DOHH2 (cell line): ENCODE measurements around the gene LINGO1.

Experiments used
- H3F3A ChIP-seq: fragments of 200-600 bp; sonication (generic), shearing (Covaris generic); 2 replicates; pipeline ENCODE4 v1.6.0; 2016; ENCODE audit warnings: antibody characterized with exemption, mild to moderate bottlenecking; ENCODE audit not compliant: control insufficient read depth, insufficient read depth
- H3K27ac ChIP-seq: fragments of 200-600 bp; sonication (generic); 2 replicates; pipeline ENCODE4 v1.5.1; 2014; ENCODE audit warnings: low read depth, mild to moderate bottlenecking, low read length, moderate library complexity
- H3K27me3 ChIP-seq: fragments of 200-600 bp; sonication (generic); 2 replicates; pipeline ENCODE4 v1.6.1; 2014; ENCODE audit warnings: mild to moderate bottlenecking, low read length, mixed read lengths; ENCODE audit not compliant: control insufficient read depth
- H3K36me3 ChIP-seq: fragments of 200-600 bp; sonication (generic); 2 replicates; pipeline ENCODE4 v1.6.1; 2014; ENCODE audit warnings: mild to moderate bottlenecking, low read length, moderate library complexity, mixed read lengths; ENCODE audit not compliant: control insufficient read depth
- H3K4me1 ChIP-seq: fragments of 200-600 bp; sonication (generic); 2 replicates; pipeline ENCODE4 v1.6.1; 2014; ENCODE audit warnings: mild to moderate bottlenecking, low read length, mixed read lengths; ENCODE audit not compliant: control insufficient read depth
- H3K4me2 ChIP-seq: fragments of 200-600 bp; sonication (generic); 2 replicates; pipeline ENCODE4 v1.6.0; 2014; ENCODE audit warnings: mild to moderate bottlenecking, low read length, moderate library complexity
- H3K4me3 ChIP-seq: fragments of 200-600 bp; sonication (generic); 2 replicates; pipeline ENCODE4 v1.5.1; 2014; ENCODE audit warnings: mild to moderate bottlenecking, low read length, mixed read lengths
- H3K79me2 ChIP-seq: fragments of 200-600 bp; sonication (generic); 2 replicates; pipeline ENCODE4 v1.6.1; 2014; ENCODE audit warnings: mild to moderate bottlenecking, low read length, mixed read lengths; ENCODE audit not compliant: control insufficient read depth
- H3K9me2 ChIP-seq: fragments of 200-600 bp; sonication (generic); replicated peaks from 2 replicates; pipeline ENCODE4 v1.6.1; 2014; ENCODE audit warnings: mild to moderate bottlenecking, low read length, mixed read lengths; ENCODE audit not compliant: control insufficient read depth
- H3K9me3 ChIP-seq: fragments of 200-600 bp; sonication (generic); 2 replicates; pipeline ENCODE4 v1.6.1; 2014; ENCODE audit warnings: antibody characterized with exemption, low read length, mixed read lengths; ENCODE audit not compliant: control insufficient read depth, insufficient read depth
- H4K20me1 ChIP-seq: fragments of 200-600 bp; sonication (generic); 2 replicates; pipeline ENCODE4 v1.6.0; 2014; ENCODE audit warnings: low read depth, mild to moderate bottlenecking, antibody characterized with exemption, low read length, moderate library complexity; ENCODE audit not compliant: control insufficient read depth, insufficient read depth
- CTCF ChIP-seq: fragments of 200-600 bp; sonication (generic); IDR thresholded peaks from one replicate; pipeline ENCODE4 v1.5.1; 2014; ENCODE audit warnings: antibody characterized with exemption, mild to moderate bottlenecking, low read depth, low read length; ENCODE audit not compliant: poor library complexity, severe bottlenecking
- EZH2phosphoT487 ChIP-seq: fragments of 200-600 bp; sonication (generic); IDR thresholded peaks from 2 replicates; pipeline ENCODE4 v1.6.1; 2017; ENCODE audit warnings: borderline replicate concordance, mild to moderate bottlenecking, antibody characterized with exemption, low read length, moderate library complexity, mixed read lengths

The LINGO1 gene

GRCh38 chr15:77573802-77574201 lies 58.9 kb downstream of the LINGO1 start:
- Histone ChIP-seq H3K27me3 (no peaks in the 10 kb centered on the region), H3K4me1 (no peaks in the 10 kb centered on the region), H3K79me2 (no peaks in the 10 kb centered on the region), H3K9me3 (no peaks in the 10 kb centered on the region), H3K4me3 (no peak overlapping the region), H4K20me1 (no peaks in the 10 kb centered on the region), H3K27ac (no peak overlapping the region), H3K9me2 (no peaks in the 10 kb centered on the region), H3F3A (no peaks in the 10 kb centered on the region), H3K4me2 (no peak overlapping the region), H3K36me3 (no peaks in the 10 kb centered on the region)
- no peak for TF ChIP-seq CTCF
- TF ChIP-seq EZH2phosphoT487, result no peak

GRCh38 chr15:77572186-77572585 lies 60.5 kb downstream of the LINGO1 start:
- Histone ChIP-seq H3K27ac (no peak overlapping the region), H3F3A (no peaks in the 10 kb centered on the region), H3K4me1 (no peaks in the 10 kb centered on the region), H3K9me3 (no peaks in the 10 kb centered on the region), H4K20me1 (no peaks in the 10 kb centered on the region), H3K4me3 (no peak overlapping the region), H3K27me3 (no peaks in the 10 kb centered on the region), H3K4me2 (no peak overlapping the region), H3K79me2 (no peaks in the 10 kb centered on the region), H3K9me2 (no peaks in the 10 kb centered on the region), H3K36me3 (no peaks in the 10 kb centered on the region)
- no peak for TF ChIP-seq CTCF

- H3K4me2 ChIP-seq, result no peak overlapping the region
- no peaks in the 10 kb centered on the region for H3K36me3 ChIP-seq
- H4K20me1 ChIP-seq, result no peaks in the 10 kb centered on the region
- TF ChIP-seq CTCF (no peak), EZH2phosphoT487 (no peak)
- no peaks in the 10 kb centered on the region for H3K79me2 ChIP-seq
- H3K9me2 ChIP-seq, result no peaks in the 10 kb centered on the region
- no peak overlapping the region for H3K4me3 ChIP-seq
- no peaks in the 10 kb centered on the region for H3F3A ChIP-seq
- no peaks in the 10 kb centered on the region for H3K9me3 ChIP-seq
- H3K27me3 ChIP-seq, result no peaks in the 10 kb centered on the region
- H3K4me1 ChIP-seq, result no peaks in the 10 kb centered on the region
- H3K27ac ChIP-seq, result no peak overlapping the region
These were observed 61.0 kb downstream of the LINGO1 start for GRCh38 chr15:77571741-77572140.

GRCh38 chr15:77571181-77571580 lies 61.5 kb downstream of the LINGO1 start:
- no peaks in the 10 kb centered on the region for H3K9me2 ChIP-seq
- H3F3A ChIP-seq, result no peaks in the 10 kb centered on the region
- H3K27ac ChIP-seq, result no peak overlapping the region
- no peaks in the 10 kb centered on the region for H3K9me3 ChIP-seq
- no peaks in the 10 kb centered on the region for H4K20me1 ChIP-seq
- H3K27me3 ChIP-seq, result no peaks in the 10 kb centered on the region
- H3K36me3 ChIP-seq, result no peaks in the 10 kb centered on the region
- no peak overlapping the region for H3K4me3 ChIP-seq
- H3K4me2 ChIP-seq, result no peak overlapping the region
- no peaks in the 10 kb centered on the region for H3K79me2 ChIP-seq
- TF ChIP-seq EZH2phosphoT487, result no peak
- no peak for TF ChIP-seq CTCF
- no peaks in the 10 kb centered on the region for H3K4me1 ChIP-seq
